Ovary (tissue), 3 donors: ENCODE measurements around the gene MAPK10.
"Not testable (repeated sequence)": the region's sequence is repeated elsewhere in the genome, so short reads cannot be mapped to it uniquely, and the experiment has no call there.

ENCODE experiments used
- CTCF ChIP-seq, 3 donors: fragments of 450-650 bp in 2 of 3; fragments of 200-600 bp in 1 of 3; IDR thresholded peaks; one replicate each; pipeline versions ENCODE4 v1.5.1 to v1.8.0; 2016 to 2022; ENCODE audit warnings: antibody characterized with exemption in 3 of 3, mild to moderate bottlenecking in 1 of 3
- POLR2A ChIP-seq: fragments of 450-650 bp; IDR thresholded peaks from one replicate; pipeline ENCODE4 v1.6.1; 2017; ENCODE audit warnings: antibody characterized with exemption, mild to moderate bottlenecking, moderate library complexity
- donor health status: DM: no; HTN: no; CAD: no.

DNA sequence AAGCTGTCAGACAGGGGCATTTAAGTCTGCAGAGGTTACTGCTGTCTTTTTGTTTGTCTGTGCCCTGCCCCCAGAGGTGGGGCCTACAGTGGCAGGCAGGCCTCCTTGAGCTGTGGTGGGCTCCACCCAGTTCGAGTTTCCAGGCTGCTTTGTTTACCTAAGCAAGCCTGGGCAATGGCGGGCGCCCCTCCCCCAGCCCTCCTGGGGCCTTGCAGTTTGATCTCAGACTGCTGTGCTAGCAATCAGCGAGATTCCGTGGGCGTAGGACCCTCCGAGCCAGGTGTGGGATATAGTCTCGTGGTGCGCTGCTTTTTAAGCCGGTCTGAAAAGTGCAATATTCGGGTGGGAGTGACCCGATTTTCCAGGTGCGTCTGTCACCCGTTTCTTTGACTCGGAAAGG is 284.1 kb downstream of the MAPK10 start:
- not testable (repeated sequence) for TF ChIP-seq CTCF (IDR thresholded peaks at IDR 0.05); POLR2A
